Measurements from ENCODE around the gene PCDHGA1.

- TF ChIP-seq, protein P1, sequence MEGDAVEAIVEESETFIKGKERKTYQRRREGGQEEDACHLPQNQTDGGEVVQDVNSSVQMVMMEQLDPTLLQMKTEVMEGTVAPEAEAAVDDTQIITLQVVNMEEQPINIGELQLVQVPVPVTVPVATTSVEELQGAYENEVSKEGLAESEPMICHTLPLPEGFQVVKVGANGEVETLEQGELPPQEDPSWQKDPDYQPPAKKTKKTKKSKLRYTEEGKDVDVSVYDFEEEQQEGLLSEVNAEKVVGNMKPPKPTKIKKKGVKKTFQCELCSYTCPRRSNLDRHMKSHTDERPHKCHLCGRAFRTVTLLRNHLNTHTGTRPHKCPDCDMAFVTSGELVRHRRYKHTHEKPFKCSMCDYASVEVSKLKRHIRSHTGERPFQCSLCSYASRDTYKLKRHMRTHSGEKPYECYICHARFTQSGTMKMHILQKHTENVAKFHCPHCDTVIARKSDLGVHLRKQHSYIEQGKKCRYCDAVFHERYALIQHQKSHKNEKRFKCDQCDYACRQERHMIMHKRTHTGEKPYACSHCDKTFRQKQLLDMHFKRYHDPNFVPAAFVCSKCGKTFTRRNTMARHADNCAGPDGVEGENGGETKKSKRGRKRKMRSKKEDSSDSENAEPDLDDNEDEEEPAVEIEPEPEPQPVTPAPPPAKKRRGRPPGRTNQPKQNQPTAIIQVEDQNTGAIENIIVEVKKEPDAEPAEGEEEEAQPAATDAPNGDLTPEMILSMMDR (IDR thresholded peaks at IDR 0.05; ENCODE audit: insufficient read depth, low read length, poor library complexity, severe bottlenecking): no peak
- no peak for TF ChIP-seq EZH2phosphoT487 (conservative IDR thresholded peaks at IDR 0.05; ENCODE audit: low read length)
Observed at GRCh38 chr5:141513627-141514329, 183.5 kb downstream of the PCDHGA1 start.

Measured in SU-DHL-6 (cell line).